ENCODE measurements around the gene PCSK6.
A peak's percentile ranks its signal among the peaks of the same experiment; 100 is the strongest.

Gene PCSK6

GRCh38 chr15:101463270-101463669 lies 26.2 kb downstream of the PCSK6 start:
- no CpG with 5 or more reads among the region's 8 CpGs for WGBS, 2 donors (ENCODE audit: extremely low coverage in 2 of 2, insufficient read length in 2 of 2, insufficient replicate concordance in 1 of 2)

GRCh38 chr15:101461097-101461496 lies 28.4 kb downstream of the PCSK6 start:
- no peak overlapping the region for H2AFZ ChIP-seq (ENCODE audit: low read length)
- no peak overlapping the region for H2BK12ac ChIP-seq (ENCODE audit: low read length)
- H4K8ac ChIP-seq (ENCODE audit: low read depth, low read length): no peak overlapping the region
- no peak overlapping the region for H3K4ac ChIP-seq (ENCODE audit: low read length)
- H3K4me2 ChIP-seq (ENCODE audit: insufficient read depth, low read length, poor library complexity, severe bottlenecking): no peak overlapping the region
- H3K9me3 ChIP-seq (replicated peaks in 1 of 2; ENCODE audit: control insufficient read depth in 2 of 2, insufficient read depth in 1 of 2, low read depth in 1 of 2, low read length in 2 of 2): peaks cover 2 to 4% of the 10 kb centered on the region in 2 donors
- H2BK5ac ChIP-seq (ENCODE audit: low read length): no peak overlapping the region
- H3K18ac ChIP-seq (ENCODE audit: low read length): no peak overlapping the region
- no peaks in the 10 kb centered on the region for H3K79me1 ChIP-seq (ENCODE audit: low read depth, low read length)
- H2BK15ac ChIP-seq (ENCODE audit: low read length): no peak overlapping the region
- peaks cover 0 to 2% of the 10 kb centered on the region in 2 donors for H3K4me1 ChIP-seq (ENCODE audit: control insufficient read depth in 2 of 2, insufficient read depth in 1 of 2, low read depth in 1 of 2, low read length in 2 of 2)
- no peak overlapping the region for H3K27ac ChIP-seq (replicated peaks; ENCODE audit: low read length)
- no peak overlapping the region for H2AK5ac ChIP-seq (ENCODE audit: low read depth, low read length)
- no peak overlapping the region for H4K91ac ChIP-seq (ENCODE audit: low read depth, low read length, poor library complexity)
- H3K23ac ChIP-seq (ENCODE audit: low read depth, low read length, poor library complexity): no peak overlapping the region
- H3K27me3 ChIP-seq (ENCODE audit: control insufficient read depth in 3 of 3, insufficient read depth in 3 of 3, low read depth in 1 of 3, low read length in 3 of 3): peaks cover 0 to 2% (median 0%) of the 10 kb centered on the region in 3 experiments
- no peak overlapping the region for H3K4me3 ChIP-seq (ENCODE audit: low read length in 2 of 2)
- H2BK120ac ChIP-seq (ENCODE audit: low read depth, low read length): no peak overlapping the region
- H3K36me3 ChIP-seq (replicated peaks in 1 of 2; ENCODE audit: control insufficient read depth in 2 of 2, insufficient read depth in 2 of 2, low read length in 2 of 2): no peaks in the 10 kb centered on the region
- no peak for DNase-seq (ENCODE audit: low spot score)
- no CpG with 5 or more reads among the region's 4 CpGs for WGBS, 2 donors (ENCODE audit: extremely low coverage in 2 of 2, insufficient read length in 2 of 2, insufficient replicate concordance in 1 of 2)
- H3K9ac ChIP-seq (ENCODE audit: low read depth, low read length, poor library complexity): no peak overlapping the region
- H3K14ac ChIP-seq (ENCODE audit: low read length): no peak overlapping the region

More at GRCh38 chr15:101463270-101463669, 26.2 kb downstream of the PCSK6 start:
- H4K8ac ChIP-seq (ENCODE audit: low read depth, low read length): no peak overlapping the region
- no peak overlapping the region for H3K4me2 ChIP-seq (ENCODE audit: insufficient read depth, low read length, poor library complexity, severe bottlenecking)
- H3K79me1 ChIP-seq (ENCODE audit: low read depth, low read length): no peaks in the 10 kb centered on the region
- H3K9ac ChIP-seq (ENCODE audit: low read depth, low read length, poor library complexity): no peak overlapping the region
- no peak overlapping the region for H2AFZ ChIP-seq (ENCODE audit: low read length)
- no peak overlapping the region for H2BK12ac ChIP-seq (ENCODE audit: low read length)
- no peak for DNase-seq (ENCODE audit: low spot score)
- no peak overlapping the region for H2BK5ac ChIP-seq (ENCODE audit: low read length)
- no peak overlapping the region for H3K14ac ChIP-seq (ENCODE audit: low read length)
- no peaks in the 10 kb centered on the region for H3K36me3 ChIP-seq (replicated peaks in 1 of 2; ENCODE audit: control insufficient read depth in 2 of 2, insufficient read depth in 2 of 2, low read length in 2 of 2)
- H3K27me3 ChIP-seq (ENCODE audit: control insufficient read depth in 3 of 3, insufficient read depth in 3 of 3, low read depth in 1 of 3, low read length in 3 of 3): no peaks in the 10 kb centered on the region
- peaks cover 4 to 6% of the 10 kb centered on the region in 2 donors for H3K9me3 ChIP-seq (replicated peaks in 1 of 2; ENCODE audit: control insufficient read depth in 2 of 2, insufficient read depth in 1 of 2, low read depth in 1 of 2, low read length in 2 of 2)
- no peak overlapping the region for H3K18ac ChIP-seq (ENCODE audit: low read length)
- peaks cover 0 to 2% of the 10 kb centered on the region in 2 donors for H3K4me1 ChIP-seq (ENCODE audit: control insufficient read depth in 2 of 2, insufficient read depth in 1 of 2, low read depth in 1 of 2, low read length in 2 of 2)
- no peak overlapping the region for H4K91ac ChIP-seq (ENCODE audit: low read depth, low read length, poor library complexity)
- H2AK5ac ChIP-seq (ENCODE audit: low read depth, low read length): no peak overlapping the region
- H2BK120ac ChIP-seq (ENCODE audit: low read depth, low read length): no peak overlapping the region
- no peak overlapping the region for H3K23ac ChIP-seq (ENCODE audit: low read depth, low read length, poor library complexity)
- H3K4ac ChIP-seq (ENCODE audit: low read length): no peak overlapping the region
- H2BK15ac ChIP-seq (ENCODE audit: low read length): no peak overlapping the region
- no peak overlapping the region for H3K4me3 ChIP-seq (ENCODE audit: low read length in 2 of 2)
- H3K27ac ChIP-seq (replicated peaks; ENCODE audit: low read length): no peak overlapping the region

- H2BK12ac ChIP-seq (ENCODE audit: low read length): peak overlapping the region; percentile 18
- no peak overlapping the region for H3K4me2 ChIP-seq (ENCODE audit: insufficient read depth, low read length, poor library complexity, severe bottlenecking)
- H3K14ac ChIP-seq (ENCODE audit: low read length): no peak overlapping the region
- H2BK15ac ChIP-seq (ENCODE audit: low read length): no peak overlapping the region
- no peaks in the 10 kb centered on the region for H3K9me3 ChIP-seq (replicated peaks in 1 of 2; ENCODE audit: control insufficient read depth in 2 of 2, insufficient read depth in 1 of 2, low read depth in 1 of 2, low read length in 2 of 2)
- no peak overlapping the region for H3K4ac ChIP-seq (ENCODE audit: low read length)
- peaks cover 0 to 2% (median 0%) of the 10 kb centered on the region in 3 experiments for H3K27me3 ChIP-seq (ENCODE audit: control insufficient read depth in 3 of 3, insufficient read depth in 3 of 3, low read depth in 1 of 3, low read length in 3 of 3)
- no peak overlapping the region for H3K9ac ChIP-seq (ENCODE audit: low read depth, low read length, poor library complexity)
- no peak overlapping the region for H3K23ac ChIP-seq (ENCODE audit: low read depth, low read length, poor library complexity)
- no peak overlapping the region for H4K91ac ChIP-seq (ENCODE audit: low read depth, low read length, poor library complexity)
- WGBS, 2 donors (ENCODE audit: extremely low coverage in 2 of 2, insufficient read length in 2 of 2, insufficient replicate concordance in 1 of 2): no CpG with 5 or more reads among the region's 12 CpGs
- no peak overlapping the region for H2BK120ac ChIP-seq (ENCODE audit: low read depth, low read length)
- no peak for DNase-seq (ENCODE audit: low spot score)
- H3K27ac ChIP-seq (replicated peaks; ENCODE audit: low read length): no peak overlapping the region
- no peak overlapping the region for H4K8ac ChIP-seq (ENCODE audit: low read depth, low read length)
- no peak overlapping the region for H2BK5ac ChIP-seq (ENCODE audit: low read length)
- H3K36me3 ChIP-seq (replicated peaks in 1 of 2; ENCODE audit: control insufficient read depth in 2 of 2, insufficient read depth in 2 of 2, low read length in 2 of 2): no peaks in the 10 kb centered on the region
- no peak overlapping the region for H3K18ac ChIP-seq (ENCODE audit: low read length)
- H3K4me3 ChIP-seq (ENCODE audit: low read length in 2 of 2): no peak overlapping the region
- peaks cover 8 to 9% of the 10 kb centered on the region in 2 donors for H3K4me1 ChIP-seq (ENCODE audit: control insufficient read depth in 2 of 2, insufficient read depth in 1 of 2, low read depth in 1 of 2, low read length in 2 of 2)
- no peak overlapping the region for H2AFZ ChIP-seq (ENCODE audit: low read length)
- H2AK5ac ChIP-seq (ENCODE audit: low read depth, low read length): peak overlapping the region; percentile 83
- H3K79me1 ChIP-seq (ENCODE audit: low read depth, low read length): no peaks in the 10 kb centered on the region
Observed at GRCh38 chr15:101459579-101460300, 29.8 kb downstream of the PCSK6 start.

- no peaks in the 10 kb centered on the region for H3K9me3 ChIP-seq (replicated peaks in 1 of 2; ENCODE audit: control insufficient read depth in 2 of 2, insufficient read depth in 1 of 2, low read depth in 1 of 2, low read length in 2 of 2)
- H3K4me2 ChIP-seq (ENCODE audit: insufficient read depth, low read length, poor library complexity, severe bottlenecking): no peak overlapping the region
- DNase-seq (ENCODE audit: low spot score): no peak
- H4K91ac ChIP-seq (ENCODE audit: low read depth, low read length, poor library complexity): no peak overlapping the region
- peaks cover 8 to 12% of the 10 kb centered on the region in 2 donors for H3K4me1 ChIP-seq (ENCODE audit: control insufficient read depth in 2 of 2, insufficient read depth in 1 of 2, low read depth in 1 of 2, low read length in 2 of 2)
- H3K4me3 ChIP-seq (ENCODE audit: low read length in 2 of 2): no peak overlapping the region
- H2BK5ac ChIP-seq (ENCODE audit: low read length): peak overlapping the region; percentile 30
- no peak overlapping the region for H2AFZ ChIP-seq (ENCODE audit: low read length)
- no peak overlapping the region for H3K23ac ChIP-seq (ENCODE audit: low read depth, low read length, poor library complexity)
- H4K8ac ChIP-seq (ENCODE audit: low read depth, low read length): no peak overlapping the region
- no CpG with 5 or more reads among the region's 16 CpGs for WGBS, 2 donors (ENCODE audit: extremely low coverage in 2 of 2, insufficient read length in 2 of 2, insufficient replicate concordance in 1 of 2)
- no peaks in the 10 kb centered on the region for H3K79me1 ChIP-seq (ENCODE audit: low read depth, low read length)
- no peak overlapping the region for H3K27ac ChIP-seq (replicated peaks; ENCODE audit: low read length)
- peak overlapping the region; percentile 83 for H2AK5ac ChIP-seq (ENCODE audit: low read depth, low read length)
- H3K36me3 ChIP-seq (replicated peaks in 1 of 2; ENCODE audit: control insufficient read depth in 2 of 2, insufficient read depth in 2 of 2, low read length in 2 of 2): no peaks in the 10 kb centered on the region
- H3K9ac ChIP-seq (ENCODE audit: low read depth, low read length, poor library complexity): no peak overlapping the region
- H3K18ac ChIP-seq (ENCODE audit: low read length): no peak overlapping the region
- H3K4ac ChIP-seq (ENCODE audit: low read length): no peak overlapping the region
- H3K14ac ChIP-seq (ENCODE audit: low read length): no peak overlapping the region
- peak overlapping the region; percentile 18 for H2BK12ac ChIP-seq (ENCODE audit: low read length)
- no peak overlapping the region for H2BK15ac ChIP-seq (ENCODE audit: low read length)
- H2BK120ac ChIP-seq (ENCODE audit: low read depth, low read length): no peak overlapping the region
- peaks cover 0 to 2% (median 0%) of the 10 kb centered on the region in 3 experiments for H3K27me3 ChIP-seq (ENCODE audit: control insufficient read depth in 3 of 3, insufficient read depth in 3 of 3, low read depth in 1 of 3, low read length in 3 of 3)
Observed at GRCh38 chr15:101458908-101459578, 30.5 kb downstream of the PCSK6 start.
